Colonic mucosa (tissue), 4 donors: Measurements from ENCODE around the gene RRAGA. TPM values are rescaled to one million over a fixed set of nuclear protein-coding genes. Genes with fewer than 3 reads are reported as not detected.

Source experiments
- DNase-seq: peaks from one replicate; pipeline ENCODE4 v3.0.0-alpha.2; 2020
- H3K27ac ChIP-seq: fragments of 200-600 bp; one replicate; pipeline ENCODE4 v1.8.0; 2021
- H3K27me3 ChIP-seq: fragments of 200-600 bp; one replicate; pipeline ENCODE4 v1.8.0; 2021
- H3K36me3 ChIP-seq: fragments of 200-600 bp; one replicate; pipeline ENCODE4 v1.8.0; 2021
- H3K4me1 ChIP-seq: fragments of 200-600 bp; one replicate; pipeline ENCODE4 v1.8.0; 2021; ENCODE audit warnings: mild to moderate bottlenecking
- H3K4me3 ChIP-seq: fragments of 200-600 bp; one replicate; pipeline ENCODE4 v1.8.0; 2021
- H3K9ac ChIP-seq, 2 donors: one replicate each; pipeline ENCODE4 v1.7.0; 2013; ENCODE audit warnings: control low read depth in 2 of 2, low read depth in 2 of 2, low read length in 2 of 2
- H3K9me3 ChIP-seq: fragments of 200-600 bp; one replicate; pipeline ENCODE4 v1.8.0; 2021
- intact Hi-C: fragments of 100-400 bp; cut with DNase I; formaldehyde crosslinking; loops from one replicate; pipeline ENCODE4 v1.14.1; 2022
- total RNA-seq, 2 donors: library from RNA; stranded (reverse); fragmentation: NEBNext Ultra II Directional in 1 of 2; extraction: Animal tissue kit (Norgen Biotek cat#: 25700) in 1 of 2; gene quantifications; one replicate each; pipeline ENCODE4 v1.2.1, GENCODE V29; 2021
- TF ChIP-seq, protein P1 (sequence below): fragments of 200-600 bp; IDR thresholded peaks from one replicate; pipeline ENCODE4 v1.8.0; 2022; ENCODE audit warnings: antibody characterized with exemption, mild to moderate bottlenecking
- donor health status: healthy.
- donor health status: DM: no; HTN: no; CAD: no.
- donor health status: DM: no; HTN: no; CAD: no.

RRAGA gene
- total RNA-seq, 2 donors from 2014 or later: 66.2 to 71.2 TPM

DNA sequence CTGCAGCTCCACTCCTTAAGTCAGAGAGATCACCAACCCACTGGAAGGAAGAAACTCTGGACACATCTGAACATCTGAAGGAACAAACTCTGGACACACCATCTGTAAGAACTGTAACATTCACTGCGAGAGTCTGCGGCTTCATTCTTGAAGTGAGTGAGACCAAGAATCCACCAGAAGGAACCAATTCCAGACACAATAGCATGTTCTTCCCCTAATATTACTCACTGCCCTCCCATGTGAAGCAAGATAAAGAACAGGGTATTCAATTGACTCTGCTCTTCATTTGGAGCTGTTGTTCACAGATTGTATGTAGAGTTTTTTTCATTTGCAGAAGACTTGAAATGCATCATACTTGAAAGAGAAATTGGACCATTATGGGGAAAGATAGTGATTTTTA is 27.0 kb upstream of the RRAGA start:
- TF ChIP-seq, protein P1, sequence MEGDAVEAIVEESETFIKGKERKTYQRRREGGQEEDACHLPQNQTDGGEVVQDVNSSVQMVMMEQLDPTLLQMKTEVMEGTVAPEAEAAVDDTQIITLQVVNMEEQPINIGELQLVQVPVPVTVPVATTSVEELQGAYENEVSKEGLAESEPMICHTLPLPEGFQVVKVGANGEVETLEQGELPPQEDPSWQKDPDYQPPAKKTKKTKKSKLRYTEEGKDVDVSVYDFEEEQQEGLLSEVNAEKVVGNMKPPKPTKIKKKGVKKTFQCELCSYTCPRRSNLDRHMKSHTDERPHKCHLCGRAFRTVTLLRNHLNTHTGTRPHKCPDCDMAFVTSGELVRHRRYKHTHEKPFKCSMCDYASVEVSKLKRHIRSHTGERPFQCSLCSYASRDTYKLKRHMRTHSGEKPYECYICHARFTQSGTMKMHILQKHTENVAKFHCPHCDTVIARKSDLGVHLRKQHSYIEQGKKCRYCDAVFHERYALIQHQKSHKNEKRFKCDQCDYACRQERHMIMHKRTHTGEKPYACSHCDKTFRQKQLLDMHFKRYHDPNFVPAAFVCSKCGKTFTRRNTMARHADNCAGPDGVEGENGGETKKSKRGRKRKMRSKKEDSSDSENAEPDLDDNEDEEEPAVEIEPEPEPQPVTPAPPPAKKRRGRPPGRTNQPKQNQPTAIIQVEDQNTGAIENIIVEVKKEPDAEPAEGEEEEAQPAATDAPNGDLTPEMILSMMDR: no peak
- Histone ChIP-seq H3K9me3 (no peaks in the 10 kb centered on the region), H3K36me3 (no peaks in the 10 kb centered on the region), H3K27ac (no peak overlapping the region), H3K27me3 (no peaks in the 10 kb centered on the region), H3K4me3 (no peak overlapping the region), H3K9ac (no peak overlapping the region), H3K4me1 (no peaks in the 10 kb centered on the region)
- DNase-seq: no peak
- intact Hi-C loops: loop anchor here (10.0 kb wide), 2 partner anchors 577 to 1497 kb away; no protein-coding TSS in a partner anchor

GRCh38 chr9:19023078-19023477 is 26.1 kb upstream of the RRAGA start:
- TF ChIP-seq, protein P1: no peak
- intact Hi-C loops: loop anchor here (10.0 kb wide), 2 partner anchors 578 to 1498 kb away; no protein-coding TSS in a partner anchor
- DNase-seq: no peak

GRCh38 chr9:19026375-19026774 is 22.9 kb upstream of the RRAGA start:
- intact Hi-C loops: loop anchor here (5.0 to 10.0 kb wide), 3 partner anchors 582 to 1502 kb away; no protein-coding TSS in a partner anchor
- H3K4me3 ChIP-seq: no peak overlapping the region
- no peaks in the 10 kb centered on the region for H3K4me1 ChIP-seq
- no peaks in the 10 kb centered on the region for H3K36me3 ChIP-seq
- H3K27me3 ChIP-seq: no peaks in the 10 kb centered on the region
- H3K9me3 ChIP-seq: no peaks in the 10 kb centered on the region
- DNase-seq: no peak
- H3K9ac ChIP-seq: no peak overlapping the region
- TF ChIP-seq, protein P1: no peak
- no peak overlapping the region for H3K27ac ChIP-seq

More at GRCh38 chr9:19023078-19023477, 26.1 kb upstream of the RRAGA start:
- no peak overlapping the region for H3K9ac ChIP-seq
- no peaks in the 10 kb centered on the region for H3K27me3 ChIP-seq
- no peaks in the 10 kb centered on the region for H3K9me3 ChIP-seq
- H3K36me3 ChIP-seq: no peaks in the 10 kb centered on the region
- no peaks in the 10 kb centered on the region for H3K4me1 ChIP-seq
- no peak overlapping the region for H3K4me3 ChIP-seq
- no peak overlapping the region for H3K27ac ChIP-seq

DNA sequence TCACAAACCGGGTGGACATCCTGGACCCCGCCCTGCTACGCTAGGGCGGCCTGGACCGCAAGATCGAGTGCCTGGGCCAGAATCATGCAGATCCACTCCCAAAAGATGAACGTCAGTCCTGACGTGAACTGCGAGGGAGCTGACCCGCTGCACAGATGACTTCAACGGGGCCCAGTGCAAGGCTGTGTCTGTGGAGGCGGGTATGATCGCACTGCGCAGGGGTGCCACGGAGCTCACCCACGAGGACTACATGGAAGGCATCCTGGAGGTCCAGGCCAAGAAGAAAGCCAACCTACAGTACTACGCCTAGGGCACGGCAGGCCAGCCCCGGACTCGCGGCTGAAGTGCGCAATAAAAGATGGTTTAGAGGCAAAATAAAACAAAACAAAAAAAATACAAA is 21.4 kb upstream of the RRAGA start:
- no peaks in the 10 kb centered on the region for H3K36me3 ChIP-seq
- no peak overlapping the region for H3K27ac ChIP-seq
- H3K4me1 ChIP-seq: no peaks in the 10 kb centered on the region
- H3K4me3 ChIP-seq: no peak overlapping the region
- no peak overlapping the region for H3K9ac ChIP-seq
- intact Hi-C loops: loop anchor here (5.0 to 10.0 kb wide), 3 partner anchors 583 to 1503 kb away; no protein-coding TSS in a partner anchor
- TF ChIP-seq, protein P1: no peak
- no peak for DNase-seq
- no peaks in the 10 kb centered on the region for H3K9me3 ChIP-seq
- no peaks in the 10 kb centered on the region for H3K27me3 ChIP-seq

- no peaks in the 10 kb centered on the region for H3K4me1 ChIP-seq
- TF ChIP-seq, protein P1: peak; percentile 75
- DNase-seq: peak; percentile 62
- H3K27ac ChIP-seq: no peak overlapping the region
- no peak overlapping the region for H3K4me3 ChIP-seq
- H3K9me3 ChIP-seq: no peaks in the 10 kb centered on the region
- intact Hi-C loops: loop anchor here (5.0 to 10.0 kb wide), 3 partner anchors 584 to 1504 kb away; no protein-coding TSS in a partner anchor
- no peak overlapping the region for H3K9ac ChIP-seq
- H3K36me3 ChIP-seq: no peaks in the 10 kb centered on the region
- H3K27me3 ChIP-seq: no peaks in the 10 kb centered on the region
These were observed 20.3 kb upstream of the RRAGA start for GRCh38 chr9:19028835-19029451.
